H1 (cell line): ENCODE data around the gene HDAC11. TPM values are rescaled to one million over a fixed set of nuclear protein-coding genes. Genes with fewer than 3 reads are reported as not detected.

Experiments used
- ASH2L ChIP-seq: fragments of 200-600, 300-600 bp; sonication (generic); IDR thresholded peaks from one replicate; pipeline ENCODE4 v1.7.1; 2017; ENCODE audit warnings: low read length
- BCL11A ChIP-seq, 2 experiments: IDR thresholded peaks; one replicate each; pipeline ENCODE4 v1.6.1; 2011; ENCODE audit warnings: low read depth in 2 of 2, low read length in 2 of 2, mild to moderate bottlenecking in 2 of 2
- CEBPB ChIP-seq: IDR thresholded peaks from 2 replicates; pipeline ENCODE4 v1.6.1; 2012; ENCODE audit warnings: low read depth, low read length
- TAF7 ChIP-seq: optimal IDR thresholded peaks from 2 replicates; pipeline ENCODE3; 2011; ENCODE audit warnings: low read depth, mild to moderate bottlenecking, inconsistent platforms, low read length, moderate library complexity, borderline replicate concordance
- TBP ChIP-seq: IDR thresholded peaks from 2 replicates; pipeline ENCODE4 v1.6.1; 2011; ENCODE audit warnings: low read depth, low read length, improper control_type of control experiment
- polyA plus RNA-seq, 7 experiments: library from polyadenylated mRNA; depleted of rRNA in 3 of 7; stranded (reverse) in 5 of 7; unstranded in 2 of 7; fragments of >200 nt in 5 of 7; fragments of 200-250 nt in 2 of 7; gene quantifications; 1 replicate in 5 of 7; 2 replicates in 1 of 7; 4 replicates in 1 of 7; pipeline versions ENCODE4 v1.2.1 to v1.2.3, GENCODE V29; 2011 to 2013; ENCODE audit warnings: missing spikeins in 2 of 7, mixed read lengths in 2 of 7
- total RNA-seq: library from RNA; stranded (reverse); fragmentation: NEBNext Ultra II Directional; extraction: Animal tissue kit (Norgen Biotek cat#: 25700); gene quantifications from 2 replicates; pipeline ENCODE4 v1.2.1, GENCODE V29; 2021

HDAC11 gene
- total and polyA plus RNA-seq, 2 of the 8 experiments (the other 6 are each of a cell fraction or from before 2014, with no cell fraction given): 6.8 to 7.4 TPM

DNA sequence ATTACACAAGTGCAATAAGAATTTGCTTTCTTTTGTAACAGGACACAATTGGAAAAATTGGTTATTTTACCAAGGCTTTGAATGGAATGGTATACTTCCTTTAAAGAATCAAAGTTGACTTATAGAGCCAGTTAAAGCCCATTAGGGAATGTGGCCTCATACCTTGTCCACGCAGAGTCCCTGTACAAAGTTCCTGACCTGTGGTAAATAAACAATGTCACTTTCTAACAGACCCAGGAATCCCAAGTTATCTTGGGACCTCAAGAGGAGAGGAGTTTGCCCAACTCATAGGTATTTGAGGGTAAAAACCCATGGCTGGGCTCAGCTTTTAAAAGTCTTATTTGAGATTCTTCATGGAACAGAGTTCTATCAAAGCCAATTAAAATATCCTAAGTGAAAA lies 48.0 kb upstream of the HDAC11 start (continued):
- TF ChIP-seq CEBPB (no peak), BCL11A (IDR thresholded peaks at IDR 0.05; ENCODE audit: low read depth in 2 of 2, low read length in 2 of 2) (no peak), TBP (no peak), TAF7 (no peak), ASH2L (no peak)
